Aorta (tissue), 5 donors: ENCODE results near the gene SYT9. TPM values are rescaled to one million over a fixed set of nuclear protein-coding genes. Genes with fewer than 3 reads are reported as not detected.
A peak's percentile ranks its signal among the peaks of the same experiment; 100 is the strongest.

ENCODE experiments used
- ATAC-seq: fragments of 200-7000 bp; cut with Tn5 transposase; one replicate; pipeline ENCODE4 v1.9.1; 2022; ENCODE audit warnings: moderate library complexity; ENCODE audit not compliant: low FRiP score
- DNase-seq, 2 donors: peaks; one replicate each; pipeline ENCODE4 v3.0.0-alpha.2; 2020
- H3K27ac ChIP-seq, 2 donors: one replicate each; pipeline ENCODE4 v1.5.1; 2013; ENCODE audit warnings: low read length in 2 of 2, mild to moderate bottlenecking in 2 of 2, moderate library complexity in 2 of 2, control low read depth in 1 of 2, inconsistent platforms in 1 of 2, low read depth in 1 of 2
- H3K27me3 ChIP-seq, 2 donors: one replicate each; pipeline ENCODE4 v1.6.1; 2013; ENCODE audit warnings: control low read depth in 1 of 2, low read length in 1 of 2, mild to moderate bottlenecking in 1 of 2, moderate library complexity in 1 of 2; ENCODE audit not compliant: insufficient read depth in 2 of 2, control insufficient read depth in 1 of 2
- H3K36me3 ChIP-seq, 2 donors: one replicate each; pipeline ENCODE4 v1.6.1; 2013; ENCODE audit warnings: control low read depth in 1 of 2, low read length in 1 of 2, mild to moderate bottlenecking in 1 of 2; ENCODE audit not compliant: insufficient read depth in 2 of 2, control insufficient read depth in 1 of 2
- H3K4me1 ChIP-seq, 2 donors: one replicate each; pipeline ENCODE4 v1.6.1; 2013; ENCODE audit warnings: low read length in 2 of 2, control low read depth in 1 of 2, mild to moderate bottlenecking in 1 of 2, moderate library complexity in 1 of 2; ENCODE audit not compliant: insufficient read depth in 2 of 2, control insufficient read depth in 1 of 2
- H3K4me3 ChIP-seq, 2 donors: one replicate each; pipeline ENCODE4 v1.5.1; 2013; ENCODE audit warnings: low read length in 2 of 2, control low read depth in 1 of 2, mild to moderate bottlenecking in 1 of 2
- H3K9me3 ChIP-seq: one replicate; pipeline ENCODE4 v1.6.1; 2013; ENCODE audit warnings: mild to moderate bottlenecking, low read length; ENCODE audit not compliant: control insufficient read depth
- WGBS, 2 donors: extraction: QIAGEN DNeasy Blood & Tissue Kit; methylation state at CpG; one replicate each; pipeline ENCODE4 v1.1.7; 2013; 5-methylcytosine and 5-hydroxymethylcytosine counted together
- intact Hi-C, 2 donors: fragments of 100-400 bp; cut with DNase I; formaldehyde crosslinking; loops; one replicate each; pipeline versions ENCODE4 v1.14.2 to v1.15.0; 2022
- polyA plus RNA-seq, 2 donors: library from polyadenylated mRNA; stranded (reverse); fragments of 200-250 nt; gene quantifications; one replicate each; pipeline ENCODE4 v1.2.3, GENCODE V29; 2013
- total RNA-seq, 2 donors: library from RNA; stranded (reverse); fragmentation: NEBNext Ultra II Directional; extraction: Animal tissue kit (Norgen Biotek cat#: 25700); gene quantifications; one replicate each; pipeline ENCODE4 v1.2.1, GENCODE V29; 2021
- donor health status: healthy with polysubstance abuse.
- donor health status: Bipolar disorder and iron deficiency.
- donor health status: DM: no; HTN: no; CAD: no.
- donor health status: DM: no; HTN: no; CAD: no.
- donor health status: DM: yes; HTN: yes; CAD: no.

Gene SYT9
- total and polyA plus RNA-seq, 4 donors: 0.08 to 0.38 (median 0.22) TPM

GRCh38 chr11:7471071-7471470, 219.4 kb downstream of the SYT9 start:
- intact Hi-C loops: no loop called here

GRCh38 chr11:7473717-7474116, 222.0 kb downstream of the SYT9 start:
- WGBS, 2 donors: 65 to 89% methylated on average over 1 of the region's 1 CpG
- intact Hi-C loops: no loop called here
- no peak overlapping the region for H3K27ac ChIP-seq
- H3K4me3 ChIP-seq: no peak overlapping the region
- H3K9me3 ChIP-seq: no peaks in the 10 kb centered on the region
- no peaks in the 10 kb centered on the region for H3K27me3 ChIP-seq
- no peaks in the 10 kb centered on the region for H3K4me1 ChIP-seq
- no peak for DNase-seq
- ATAC-seq: no peak
- no peaks in the 10 kb centered on the region for H3K36me3 ChIP-seq

More at GRCh38 chr11:7471071-7471470, 219.4 kb downstream of the SYT9 start:
- DNase-seq: no peak
- Histone ChIP-seq H3K4me3 (no peak overlapping the region), H3K27ac (no peak overlapping the region), H3K4me1 (no peaks in the 10 kb centered on the region), H3K9me3 (no peaks in the 10 kb centered on the region), H3K27me3 (no peaks in the 10 kb centered on the region), H3K36me3 (no peaks in the 10 kb centered on the region)
- no peak for ATAC-seq
- 90 to 94% methylated on average over 7 of the region's 7 CpGs for WGBS, 2 donors

GRCh38 chr11:7480113-7480512, 228.4 kb downstream of the SYT9 start:
- 61 to 65% methylated on average over 2 of the region's 2 CpGs for WGBS, 2 donors

GRCh38 chr11:7484131-7484530, 232.4 kb downstream of the SYT9 start:
- no peak for ATAC-seq
- peaks cover 0 to 4% of the 10 kb centered on the region in 2 donors for H3K4me1 ChIP-seq

More at GRCh38 chr11:7480113-7480512, 228.4 kb downstream of the SYT9 start:
- Histone ChIP-seq H3K4me3 (no peak overlapping the region), H3K9me3 (no peaks in the 10 kb centered on the region), H3K27ac (no peak overlapping the region), H3K36me3 (no peaks in the 10 kb centered on the region), H3K27me3 (no peaks in the 10 kb centered on the region), H3K4me1 (no peaks in the 10 kb centered on the region)
- DNase-seq (no peak), ATAC-seq (no peak)
- intact Hi-C loops: no loop called here

GRCh38 chr11:7484645-7485044, 232.9 kb downstream of the SYT9 start:
- Histone ChIP-seq H3K36me3 (peaks cover 0 to 5% of the 10 kb centered on the region in 2 donors), H3K27ac (no peak overlapping the region), H3K4me3 (no peak overlapping the region), H3K27me3 (no peaks in the 10 kb centered on the region), H3K9me3 (no peaks in the 10 kb centered on the region), H3K4me1 (peaks cover 0 to 4% of the 10 kb centered on the region in 2 donors)
- DNase-seq: no peak
- WGBS, 2 donors: 44 to 54% methylated on average over 3 of the region's 3 CpGs
- ATAC-seq: no peak
- intact Hi-C loops: loop anchor here in 1 of 2 donors (1.0 kb wide), 1 partner anchor 38 kb away; no protein-coding TSS in a partner anchor

More at GRCh38 chr11:7484131-7484530, 232.4 kb downstream of the SYT9 start:
- intact Hi-C loops: loop anchor here in 1 of 2 donors (1.0 kb wide), 1 partner anchor 38 kb away; no protein-coding TSS in a partner anchor
- WGBS, 2 donors: 76 to 83% methylated on average over 3 of the region's 3 CpGs
- peaks cover 0 to 5% of the 10 kb centered on the region in 2 donors for H3K36me3 ChIP-seq
- no peaks in the 10 kb centered on the region for H3K9me3 ChIP-seq
- H3K27me3 ChIP-seq: no peaks in the 10 kb centered on the region
- no peak for DNase-seq
- no peak overlapping the region for H3K27ac ChIP-seq
- no peak overlapping the region for H3K4me3 ChIP-seq

- H3K9me3 ChIP-seq: no peaks in the 10 kb centered on the region
- ATAC-seq (peak; percentile 61), DNase-seq (no peak)
- H3K27ac ChIP-seq: peak within 1 kb of the TSS in 1 of 2 donors; percentile 12
- peak within 1 kb of the TSS; percentile 15 to 48 for H3K4me3 ChIP-seq
- whole genome bisulfite sequencing, 2 donors: 8 to 11% methylated on average over 15 of the region's 15 CpGs
- peaks cover 0 to 4% of the 10 kb centered on the region in 2 donors for H3K4me1 ChIP-seq
- peaks cover 0 to 5% of the 10 kb centered on the region in 2 donors for H3K36me3 ChIP-seq
- intact Hi-C loops: no loop called here
- no peaks in the 10 kb centered on the region for H3K27me3 ChIP-seq
These were observed 233.7 kb downstream of the SYT9 start, which contains the start of gene OLFML1 for GRCh38 chr11:7485186-7486097. Gene OLFML1 (plus strand): TSS chr11:7485506. CDS start chr11:7485876, 370 bp downstream.

GRCh38 chr11:7486098-7486780, 234.5 kb downstream of the SYT9 start:
- peaks cover 0 to 4% of the 10 kb centered on the region in 2 donors for H3K4me1 ChIP-seq
- DNase-seq (no peak), ATAC-seq (no peak)
- intact Hi-C loops: no loop called here
- peaks cover 0 to 5% of the 10 kb centered on the region in 2 donors for H3K36me3 ChIP-seq
- H3K27me3 ChIP-seq: no peaks in the 10 kb centered on the region
- 5% methylated on average over 2 of the region's 2 CpGs for WGBS, 2 donors
- no peak overlapping the region for H3K27ac ChIP-seq
- H3K4me3 ChIP-seq: peak overlapping the region; percentile 15 to 48
- no peaks in the 10 kb centered on the region for H3K9me3 ChIP-seq

GRCh38 chr11:7486781-7487140, 235.1 kb downstream of the SYT9 start:
- H3K36me3 ChIP-seq: peaks cover 0 to 5% of the 10 kb centered on the region in 2 donors

More at GRCh38 chr11:7486781-7487140, 235.1 kb downstream of the SYT9 start:
- Histone ChIP-seq H3K4me3 (peak overlapping the region in 1 of 2 donors; percentile 10), H3K4me1 (peaks cover 0 to 4% of the 10 kb centered on the region in 2 donors), H3K27me3 (no peaks in the 10 kb centered on the region), H3K27ac (no peak overlapping the region), H3K9me3 (no peaks in the 10 kb centered on the region)
- WGBS, 2 donors: 9 to 10% methylated on average over 6 of the region's 6 CpGs
- intact Hi-C loops: no loop called here
- DNase-seq (no peak), ATAC-seq (no peak)
